Stimulated activated naive CD8-positive, alpha-beta T cell treated with anti-CD3 and anti-CD28 coated beads, Interleukin-15, Interleukin-2, amounts not matched to agents 100 U/mL and 50 U/mL, for 24 hours (primary cell): ENCODE results near the gene RGMB.
"Not testable (repeated sequence)": the region's sequence is repeated elsewhere in the genome, so short reads cannot be mapped to it uniquely, and the experiment has no call there.

Experiments
- ATAC-seq: fragments of 150-1000 bp; cut with Tn5 transposase; one replicate; pipeline ENCODE4 v1.10.0; 2021
- DNase-seq: peaks from one replicate; pipeline ENCODE4 v3.0.0; 2021

The RGMB gene

GRCh38 chr5:98773464-98774191, at the start of gene RGMB:
Gene RGMB, plus strand, starts transcription at chr5:98773663. Its CDS starts 408 bp downstream, at chr5:98774071.
- ATAC-seq, result peak; percentile 93
- DNase-seq, result peak; percentile 89

- DNase-seq (no peak), ATAC-seq (no peak)
Measured at GRCh38 chr5:98726258-98726657, 47.2 kb upstream of the RGMB start.

GRCh38 chr5:98727686-98728085, 45.8 kb upstream of the RGMB start:
- DNase-seq (no peak), ATAC-seq (no peak)

- DNase-seq, result no peak
- ATAC-seq, result no peak
Measured at GRCh38 chr5:98734646-98735045, 38.8 kb upstream of the RGMB start.

GRCh38 chr5:98735806-98736507, 37.5 kb upstream of the RGMB start:
- DNase-seq (no peak), ATAC-seq (no peak)

GRCh38 chr5:98736753-98737152, 36.7 kb upstream of the RGMB start:
- no peak for DNase-seq
- ATAC-seq, result no peak

GRCh38 chr5:98737441-98737840, 36.0 kb upstream of the RGMB start:
- ATAC-seq, DNase-seq: not testable (repeated sequence)

GRCh38 chr5:98738481-98739149, 34.8 kb upstream of the RGMB start:
- not testable (repeated sequence) for ATAC-seq, DNase-seq

- ATAC-seq (no peak), DNase-seq (no peak)
Measured at GRCh38 chr5:98741926-98742325, 31.5 kb upstream of the RGMB start.

- ATAC-seq, result no peak
- no peak for DNase-seq
Measured at GRCh38 chr5:98742396-98743073, 30.9 kb upstream of the RGMB start.

GRCh38 chr5:98748259-98748658, 25.2 kb upstream of the RGMB start:
- DNase-seq, result not testable (repeated sequence)

GRCh38 chr5:98749046-98749445, 24.4 kb upstream of the RGMB start:
- DNase-seq, result no peak
- ATAC-seq, result no peak

More at GRCh38 chr5:98748259-98748658, 25.2 kb upstream of the RGMB start:
- not testable (repeated sequence) for ATAC-seq

- ATAC-seq, result no peak
- no peak for DNase-seq
Measured at GRCh38 chr5:98750693-98751092, 22.8 kb upstream of the RGMB start.

GRCh38 chr5:98752331-98752730, 21.1 kb upstream of the RGMB start:
- not testable (repeated sequence) for ATAC-seq, DNase-seq

- DNase-seq, ATAC-seq: not testable (repeated sequence)
Measured at GRCh38 chr5:98752801-98753200, 20.7 kb upstream of the RGMB start.

- no peak for DNase-seq
- ATAC-seq, result no peak
Measured at GRCh38 chr5:98753507-98753906, 20.0 kb upstream of the RGMB start.

- DNase-seq (no peak), ATAC-seq (no peak)
Measured at GRCh38 chr5:98755406-98755805, 18.1 kb upstream of the RGMB start.

GRCh38 chr5:98757978-98758377, 15.5 kb upstream of the RGMB start:
- no peak for DNase-seq
- ATAC-seq, result no peak

GRCh38 chr5:98763001-98763630, 10.3 kb upstream of the RGMB start:
- ATAC-seq (no peak), DNase-seq (no peak)

GRCh38 chr5:98765815-98766214, 7.6 kb upstream of the RGMB start:
- ATAC-seq, result no peak
- no peak for DNase-seq

- no peak for ATAC-seq
- no peak for DNase-seq
Measured at GRCh38 chr5:98767581-98767980, 5.9 kb upstream of the RGMB start.
